Neural cell (in vitro differentiated cells): ENCODE measurements around the gene COL4A1. TPM values are rescaled to one million over a fixed set of nuclear protein-coding genes. Genes with fewer than 3 reads are reported as not detected.

Experiments
- H2AFZ ChIP-seq: fragments of 200-600, 300-800 bp; sonication (generic), shearing (Covaris generic); 2 replicates; pipeline ENCODE4 v1.6.0; 2014; ENCODE audit warnings: low read depth, mild to moderate bottlenecking, antibody characterized with exemption, low read length, moderate library complexity
- H3F3A ChIP-seq: fragments of 200-600 bp; shearing (Covaris generic); 2 replicates; pipeline ENCODE4 v1.6.1; 2016; ENCODE audit warnings: mild to moderate bottlenecking, moderate library complexity, mixed read lengths, antibody characterized with exemption, low read length; ENCODE audit not compliant: insufficient read depth, poor library complexity, severe bottlenecking
- H3K27ac ChIP-seq: fragments of 200-600, 300-800 bp; sonication (generic), shearing (Covaris generic); 2 replicates; pipeline ENCODE4 v1.5.1; 2014; ENCODE audit warnings: mild to moderate bottlenecking, low read length, moderate library complexity
- H3K27me3 ChIP-seq: fragments of 300-800, 200-600 bp; sonication (generic), shearing (Covaris generic); 2 replicates; pipeline ENCODE4 v1.6.0; 2014; ENCODE audit warnings: mild to moderate bottlenecking, low read depth, low read length, moderate library complexity; ENCODE audit not compliant: insufficient read depth
- H3K36me3 ChIP-seq: fragments of 300-800, 200-600 bp; sonication (generic), shearing (Covaris generic); 2 replicates; pipeline ENCODE4 v1.5.1; 2014; ENCODE audit warnings: mild to moderate bottlenecking, antibody characterized with exemption, low read length, moderate library complexity; ENCODE audit not compliant: insufficient read depth
- H3K4me2 ChIP-seq: fragments of 300-800, 200-600 bp; sonication (generic), shearing (Covaris generic); 2 replicates; pipeline ENCODE4 v1.6.0; 2014; ENCODE audit warnings: mild to moderate bottlenecking, low read length
- H3K4me3 ChIP-seq: fragments of 300-800, 200-600 bp; sonication (generic), shearing (Covaris generic); 2 replicates; pipeline ENCODE4 v1.5.1; 2014; ENCODE audit warnings: mild to moderate bottlenecking, low read length, moderate library complexity
- H3K79me2 ChIP-seq: fragments of 200-600 bp; shearing (Covaris generic); replicated peaks from 2 replicates; pipeline ENCODE4 v1.6.0; 2014; ENCODE audit warnings: mild to moderate bottlenecking, low read length, moderate library complexity; ENCODE audit not compliant: insufficient read depth
- H3K9ac ChIP-seq: fragments of 300-800, 200-600 bp; sonication (generic), shearing (Covaris generic); 2 replicates; pipeline ENCODE4 v1.6.1; 2016; ENCODE audit warnings: mild to moderate bottlenecking, low read length, mixed read lengths
- H3K9me2 ChIP-seq: fragments of 200-600 bp; shearing (Covaris generic); 2 replicates; pipeline ENCODE4 v1.6.1; 2016; ENCODE audit warnings: mild to moderate bottlenecking, low read length, mixed read lengths; ENCODE audit not compliant: insufficient read depth
- H3K9me3 ChIP-seq: fragments of 200-600, 300-800 bp; sonication (generic), shearing (Covaris generic); 2 replicates; pipeline ENCODE4 v1.6.1; 2016; ENCODE audit warnings: mild to moderate bottlenecking, mixed run types, low read length, moderate library complexity, mixed read lengths
- H4K20me1 ChIP-seq: fragments of 200-600 bp; shearing (Covaris generic); 2 replicates; pipeline ENCODE4 v1.6.1; 2016; ENCODE audit warnings: mild to moderate bottlenecking, mixed run types; ENCODE audit not compliant: insufficient read depth
- EP300 ChIP-seq: fragments of 450-650 bp; conservative IDR thresholded peaks from 2 replicates; pipeline ENCODE4 v1.6.1; 2014; ENCODE audit warnings: antibody characterized with exemption, mild to moderate bottlenecking, moderate library complexity; ENCODE audit not compliant: poor library complexity, severe bottlenecking
- EZH2 ChIP-seq: fragments of 200-600, 300-800 bp; shearing (Covaris generic), sonication (generic); IDR thresholded peaks from 2 replicates; pipeline ENCODE4 v1.6.1; 2014; ENCODE audit warnings: antibody characterized with exemption, low read length, borderline replicate concordance, mild to moderate bottlenecking; ENCODE audit not compliant: insufficient read depth, poor library complexity, severe bottlenecking
- MXI1 ChIP-seq: fragments of 450-650 bp; conservative IDR thresholded peaks from 2 replicates; pipeline ENCODE4 v1.6.1; 2014; ENCODE audit warnings: antibody characterized with exemption, mild to moderate bottlenecking; ENCODE audit not compliant: poor library complexity, severe bottlenecking
- POLR2AphosphoS5 ChIP-seq: IDR thresholded peaks from 2 replicates; pipeline ENCODE4 v1.6.1; 2012
- RAD21 ChIP-seq: fragments of 450-650 bp; conservative IDR thresholded peaks from 2 replicates; pipeline ENCODE4 v1.6.1; 2014; ENCODE audit warnings: antibody characterized with exemption, mild to moderate bottlenecking, moderate library complexity
- SMC3 ChIP-seq: fragments of 450-650 bp; conservative IDR thresholded peaks from 2 replicates; pipeline ENCODE4 v1.6.1; 2014; ENCODE audit warnings: antibody characterized with exemption, mild to moderate bottlenecking, moderate library complexity; ENCODE audit not compliant: poor library complexity
- TAF1 ChIP-seq: IDR thresholded peaks from 2 replicates; pipeline ENCODE4 v1.6.1; 2012; ENCODE audit warnings: low read depth
- polyA plus RNA-seq: library from polyadenylated mRNA; depleted of rRNA; stranded (reverse); fragments of >200 nt; gene quantifications from 2 replicates; pipeline ENCODE4 v1.2.3, GENCODE V29; 2014
- TF ChIP-seq, protein P1 (sequence below): IDR thresholded peaks from 2 replicates; pipeline ENCODE4 v1.6.1; 2012; ENCODE audit warnings: borderline replicate concordance
- TF ChIP-seq, protein P2 (sequence below): fragments of 450-650 bp; IDR thresholded peaks from 2 replicates; pipeline ENCODE4 v1.5.1; 2014; ENCODE audit warnings: antibody characterized with exemption, mild to moderate bottlenecking, moderate library complexity; ENCODE audit not compliant: poor library complexity, severe bottlenecking

COL4A1 gene
- polyA plus RNA-seq, 1 donor from 2014 or later = 13.1 TPM

GRCh38 chr13:110343241-110343865 is 36.4 kb upstream of the COL4A1 start:
- no peak overlapping the region for H3K4me2 ChIP-seq
- H3K27ac ChIP-seq = no peak overlapping the region
- no peaks in the 10 kb centered on the region for H3K27me3 ChIP-seq
- H3K4me3 ChIP-seq = no peak overlapping the region
- no peaks in the 10 kb centered on the region for H3K36me3 ChIP-seq
- no peaks in the 10 kb centered on the region for H3K9me2 ChIP-seq
- no peak for TF ChIP-seq RAD21
- no peak for TF ChIP-seq POLR2AphosphoS5
- TF ChIP-seq, protein P1, sequence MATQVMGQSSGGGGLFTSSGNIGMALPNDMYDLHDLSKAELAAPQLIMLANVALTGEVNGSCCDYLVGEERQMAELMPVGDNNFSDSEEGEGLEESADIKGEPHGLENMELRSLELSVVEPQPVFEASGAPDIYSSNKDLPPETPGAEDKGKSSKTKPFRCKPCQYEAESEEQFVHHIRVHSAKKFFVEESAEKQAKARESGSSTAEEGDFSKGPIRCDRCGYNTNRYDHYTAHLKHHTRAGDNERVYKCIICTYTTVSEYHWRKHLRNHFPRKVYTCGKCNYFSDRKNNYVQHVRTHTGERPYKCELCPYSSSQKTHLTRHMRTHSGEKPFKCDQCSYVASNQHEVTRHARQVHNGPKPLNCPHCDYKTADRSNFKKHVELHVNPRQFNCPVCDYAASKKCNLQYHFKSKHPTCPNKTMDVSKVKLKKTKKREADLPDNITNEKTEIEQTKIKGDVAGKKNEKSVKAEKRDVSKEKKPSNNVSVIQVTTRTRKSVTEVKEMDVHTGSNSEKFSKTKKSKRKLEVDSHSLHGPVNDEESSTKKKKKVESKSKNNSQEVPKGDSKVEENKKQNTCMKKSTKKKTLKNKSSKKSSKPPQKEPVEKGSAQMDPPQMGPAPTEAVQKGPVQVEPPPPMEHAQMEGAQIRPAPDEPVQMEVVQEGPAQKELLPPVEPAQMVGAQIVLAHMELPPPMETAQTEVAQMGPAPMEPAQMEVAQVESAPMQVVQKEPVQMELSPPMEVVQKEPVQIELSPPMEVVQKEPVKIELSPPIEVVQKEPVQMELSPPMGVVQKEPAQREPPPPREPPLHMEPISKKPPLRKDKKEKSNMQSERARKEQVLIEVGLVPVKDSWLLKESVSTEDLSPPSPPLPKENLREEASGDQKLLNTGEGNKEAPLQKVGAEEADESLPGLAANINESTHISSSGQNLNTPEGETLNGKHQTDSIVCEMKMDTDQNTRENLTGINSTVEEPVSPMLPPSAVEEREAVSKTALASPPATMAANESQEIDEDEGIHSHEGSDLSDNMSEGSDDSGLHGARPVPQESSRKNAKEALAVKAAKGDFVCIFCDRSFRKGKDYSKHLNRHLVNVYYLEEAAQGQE = no peak
- no peak for TF ChIP-seq TAF1
- TF ChIP-seq EZH2 = no peak
- no peak for TF ChIP-seq SMC3
- no peak for TF ChIP-seq EP300
- TF ChIP-seq MXI1 = no peak
- TF ChIP-seq, protein P2, sequence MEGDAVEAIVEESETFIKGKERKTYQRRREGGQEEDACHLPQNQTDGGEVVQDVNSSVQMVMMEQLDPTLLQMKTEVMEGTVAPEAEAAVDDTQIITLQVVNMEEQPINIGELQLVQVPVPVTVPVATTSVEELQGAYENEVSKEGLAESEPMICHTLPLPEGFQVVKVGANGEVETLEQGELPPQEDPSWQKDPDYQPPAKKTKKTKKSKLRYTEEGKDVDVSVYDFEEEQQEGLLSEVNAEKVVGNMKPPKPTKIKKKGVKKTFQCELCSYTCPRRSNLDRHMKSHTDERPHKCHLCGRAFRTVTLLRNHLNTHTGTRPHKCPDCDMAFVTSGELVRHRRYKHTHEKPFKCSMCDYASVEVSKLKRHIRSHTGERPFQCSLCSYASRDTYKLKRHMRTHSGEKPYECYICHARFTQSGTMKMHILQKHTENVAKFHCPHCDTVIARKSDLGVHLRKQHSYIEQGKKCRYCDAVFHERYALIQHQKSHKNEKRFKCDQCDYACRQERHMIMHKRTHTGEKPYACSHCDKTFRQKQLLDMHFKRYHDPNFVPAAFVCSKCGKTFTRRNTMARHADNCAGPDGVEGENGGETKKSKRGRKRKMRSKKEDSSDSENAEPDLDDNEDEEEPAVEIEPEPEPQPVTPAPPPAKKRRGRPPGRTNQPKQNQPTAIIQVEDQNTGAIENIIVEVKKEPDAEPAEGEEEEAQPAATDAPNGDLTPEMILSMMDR = no peak
- no peaks in the 10 kb centered on the region for H4K20me1 ChIP-seq
- H3K9ac ChIP-seq = no peak overlapping the region
- H3K79me2 ChIP-seq = no peaks in the 10 kb centered on the region
- H3K9me3 ChIP-seq = no peaks in the 10 kb centered on the region
- H2AFZ ChIP-seq = no peak overlapping the region
- H3F3A ChIP-seq = no peaks in the 10 kb centered on the region

GRCh38 chr13:110342474-110342873 is 35.5 kb upstream of the COL4A1 start:
- no peak for TF ChIP-seq SMC3
- TF ChIP-seq RAD21 = no peak
- no peak for TF ChIP-seq TAF1
- no peak for TF ChIP-seq EZH2
- TF ChIP-seq, protein P1 = no peak
- TF ChIP-seq MXI1 = no peak
- TF ChIP-seq, protein P2 = no peak
- no peak for TF ChIP-seq POLR2AphosphoS5
- no peak for TF ChIP-seq EP300
- Histone ChIP-seq H3K27ac (no peak overlapping the region), H3K4me2 (no peak overlapping the region)

More at GRCh38 chr13:110342474-110342873, 35.5 kb upstream of the COL4A1 start:
- H3K79me2 ChIP-seq = no peaks in the 10 kb centered on the region
- no peaks in the 10 kb centered on the region for H3K36me3 ChIP-seq
- no peaks in the 10 kb centered on the region for H3K27me3 ChIP-seq
- H3F3A ChIP-seq = no peaks in the 10 kb centered on the region
- H4K20me1 ChIP-seq = no peaks in the 10 kb centered on the region
- no peaks in the 10 kb centered on the region for H3K9me2 ChIP-seq
- no peak overlapping the region for H3K9ac ChIP-seq
- no peaks in the 10 kb centered on the region for H3K9me3 ChIP-seq
- no peak overlapping the region for H3K4me3 ChIP-seq
- no peak overlapping the region for H2AFZ ChIP-seq
